GM12865 (cell line): ENCODE results near the gene TEF.

Source experiments
- DNase-seq: peaks from one replicate; pipeline ENCODE4 v3.0.0; 2010; ENCODE audit warnings: low read depth
- H3K4me3 ChIP-seq: 2 replicates; pipeline ENCODE4 v1.5.1; 2011; ENCODE audit warnings: mild to moderate bottlenecking, low read depth, low read length, control low read depth
- TF ChIP-seq, protein P1 (sequence below): IDR thresholded peaks from 2 replicates; pipeline ENCODE4 v1.5.1; 2011; ENCODE audit warnings: low read length, control low read depth, low read depth, inconsistent platforms; ENCODE audit not compliant: insufficient read depth; ENCODE audit errors: missing control alignments

Gene TEF

GRCh38 chr22:41366323-41367029 is 15.3 kb upstream of the TEF start:
- TF ChIP-seq, protein P1, sequence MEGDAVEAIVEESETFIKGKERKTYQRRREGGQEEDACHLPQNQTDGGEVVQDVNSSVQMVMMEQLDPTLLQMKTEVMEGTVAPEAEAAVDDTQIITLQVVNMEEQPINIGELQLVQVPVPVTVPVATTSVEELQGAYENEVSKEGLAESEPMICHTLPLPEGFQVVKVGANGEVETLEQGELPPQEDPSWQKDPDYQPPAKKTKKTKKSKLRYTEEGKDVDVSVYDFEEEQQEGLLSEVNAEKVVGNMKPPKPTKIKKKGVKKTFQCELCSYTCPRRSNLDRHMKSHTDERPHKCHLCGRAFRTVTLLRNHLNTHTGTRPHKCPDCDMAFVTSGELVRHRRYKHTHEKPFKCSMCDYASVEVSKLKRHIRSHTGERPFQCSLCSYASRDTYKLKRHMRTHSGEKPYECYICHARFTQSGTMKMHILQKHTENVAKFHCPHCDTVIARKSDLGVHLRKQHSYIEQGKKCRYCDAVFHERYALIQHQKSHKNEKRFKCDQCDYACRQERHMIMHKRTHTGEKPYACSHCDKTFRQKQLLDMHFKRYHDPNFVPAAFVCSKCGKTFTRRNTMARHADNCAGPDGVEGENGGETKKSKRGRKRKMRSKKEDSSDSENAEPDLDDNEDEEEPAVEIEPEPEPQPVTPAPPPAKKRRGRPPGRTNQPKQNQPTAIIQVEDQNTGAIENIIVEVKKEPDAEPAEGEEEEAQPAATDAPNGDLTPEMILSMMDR = no peak
- H3K4me3 ChIP-seq = no peak overlapping the region
- DNase-seq = no peak

DNA sequence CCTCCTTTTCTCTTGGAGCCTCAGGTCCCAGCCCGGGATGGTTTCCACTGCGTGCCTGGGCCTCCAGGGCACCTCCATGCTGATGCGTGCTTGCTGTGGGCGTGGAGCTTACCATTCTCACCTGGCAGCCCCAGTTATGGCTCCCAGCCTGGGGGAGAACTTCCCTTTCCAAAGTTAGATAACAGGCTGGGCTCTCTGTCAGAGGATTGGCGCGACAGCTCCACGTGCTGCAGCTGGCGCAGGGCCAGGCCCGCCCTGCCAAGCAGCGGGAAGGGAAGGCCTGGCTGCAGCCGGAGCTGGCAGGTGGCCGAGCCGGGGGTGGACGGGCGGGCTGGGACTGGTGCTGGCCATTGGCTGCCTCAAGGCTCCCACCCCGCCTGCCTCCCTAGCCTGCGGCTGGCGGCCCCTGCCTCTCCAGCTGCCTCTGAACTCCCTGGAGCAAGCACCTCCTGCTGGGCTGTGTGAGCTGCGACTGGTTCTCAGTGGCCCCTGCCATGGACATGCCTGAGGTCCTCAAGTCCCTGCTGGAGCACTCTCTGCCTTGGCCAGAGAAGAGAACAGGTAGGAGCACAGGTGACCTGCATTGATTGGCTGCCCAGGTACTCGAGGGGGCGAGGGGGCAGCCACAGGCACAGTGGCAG is 14.6 kb upstream of the TEF start:
- TF ChIP-seq, protein P1 = no peak
- H3K4me3 ChIP-seq = no peak overlapping the region
- DNase-seq = no peak

DNA sequence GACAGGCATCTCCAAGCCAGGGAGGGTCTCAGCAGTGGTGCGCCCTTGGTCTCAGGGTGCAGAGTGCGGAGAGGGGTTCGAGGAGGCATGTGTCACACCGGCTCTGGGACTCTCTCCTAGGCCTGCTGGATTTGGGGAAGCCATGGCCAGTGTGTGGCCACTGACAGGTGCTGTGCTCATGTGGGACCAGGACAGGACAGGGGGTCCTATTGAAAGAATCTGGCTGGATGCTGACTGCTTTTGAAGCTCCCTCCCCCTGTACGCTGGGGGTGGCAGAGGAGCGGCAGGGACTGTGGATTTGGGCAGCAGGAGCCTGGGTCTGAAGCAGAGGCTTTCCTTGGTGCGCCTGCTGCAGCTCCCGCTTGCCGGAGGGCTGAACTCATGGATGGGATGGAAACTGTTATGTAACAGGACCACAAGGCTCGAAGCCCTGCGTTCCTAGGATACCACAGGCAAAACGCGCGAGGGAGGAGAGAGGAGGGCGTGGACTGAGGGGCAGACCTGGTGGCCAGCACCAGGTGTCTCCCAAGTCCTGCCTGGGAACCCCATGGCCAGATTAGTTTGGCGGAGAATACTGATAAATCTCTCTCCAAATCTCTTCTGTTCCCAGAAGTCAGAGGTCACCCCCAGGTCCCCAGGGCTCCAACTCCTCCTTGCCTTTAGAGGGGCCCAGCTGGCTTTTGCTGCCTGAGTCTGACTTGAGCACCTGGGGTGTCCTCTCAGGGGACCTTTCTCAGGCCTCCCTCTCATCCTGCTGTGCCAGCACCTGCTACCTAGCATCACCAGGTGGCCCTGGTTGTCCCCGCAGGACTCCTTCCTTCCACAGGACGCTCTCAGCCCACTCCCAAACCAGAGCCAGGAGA is 13.8 kb upstream of the TEF start:
- DNase-seq = no peak
- no peak overlapping the region for H3K4me3 ChIP-seq
- TF ChIP-seq, protein P1 = no peak

DNA sequence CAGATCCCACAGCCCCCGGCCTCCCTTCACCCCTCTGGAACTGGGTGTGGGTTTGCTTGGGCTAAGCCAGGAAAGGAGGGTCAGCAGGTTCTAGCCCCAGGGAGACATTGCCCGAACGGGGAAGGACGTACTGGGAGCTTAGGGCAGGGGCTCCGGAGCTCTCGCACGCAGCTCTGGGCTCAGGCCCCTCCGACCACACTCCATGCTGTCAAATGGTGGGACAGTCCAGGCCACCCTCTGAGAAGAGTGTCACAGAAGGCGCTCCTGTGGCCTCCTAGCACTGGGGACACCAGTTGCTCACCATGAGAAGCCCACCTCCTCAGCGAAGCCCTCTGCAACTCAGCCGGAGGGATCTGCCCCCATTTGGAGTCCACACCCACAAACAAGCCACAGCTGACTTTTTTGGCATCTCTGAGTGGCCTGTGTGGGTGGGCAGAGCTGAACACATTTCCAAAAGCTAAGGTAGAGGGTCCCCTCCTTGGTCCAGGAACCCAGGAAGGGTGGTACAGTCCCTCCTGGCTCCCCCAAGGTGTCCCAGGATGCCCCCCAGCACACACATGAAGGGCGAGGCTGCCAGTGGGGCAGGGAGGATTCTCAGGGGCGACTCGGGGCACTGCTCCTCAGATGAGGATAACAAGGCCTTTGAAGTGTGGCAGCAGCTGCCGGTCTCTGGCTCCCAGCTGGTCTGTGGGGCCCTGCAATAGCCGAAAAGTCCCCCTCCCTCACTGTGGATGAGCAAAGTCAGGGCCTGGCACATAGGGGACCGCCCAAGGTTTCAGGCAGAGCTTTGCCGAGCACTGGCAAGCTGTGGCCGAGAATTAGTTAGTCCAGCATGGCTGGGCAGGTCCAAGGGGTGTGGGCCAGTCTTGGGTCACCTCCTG is 13.0 kb upstream of the TEF start:
- TF ChIP-seq, protein P1 = no peak
- no peak overlapping the region for H3K4me3 ChIP-seq
- no peak for DNase-seq

DNA sequence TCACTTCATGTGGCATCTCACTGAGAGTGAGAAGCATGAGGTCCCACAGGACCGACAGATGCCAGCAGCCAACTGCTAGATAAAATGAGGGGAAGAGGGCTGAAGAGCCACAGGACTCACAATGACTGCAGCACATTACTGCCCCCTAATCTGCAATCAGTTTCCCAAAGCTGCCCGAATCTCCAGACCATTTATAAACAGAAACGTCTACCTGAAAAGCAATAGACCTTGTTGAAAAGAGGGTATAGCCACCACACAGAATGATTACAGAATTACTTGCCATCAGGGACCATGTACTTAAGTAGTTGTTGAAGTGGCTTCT is 12.4 kb upstream of the TEF start:
- TF ChIP-seq, protein P1 = no peak
- DNase-seq = no peak

DNA sequence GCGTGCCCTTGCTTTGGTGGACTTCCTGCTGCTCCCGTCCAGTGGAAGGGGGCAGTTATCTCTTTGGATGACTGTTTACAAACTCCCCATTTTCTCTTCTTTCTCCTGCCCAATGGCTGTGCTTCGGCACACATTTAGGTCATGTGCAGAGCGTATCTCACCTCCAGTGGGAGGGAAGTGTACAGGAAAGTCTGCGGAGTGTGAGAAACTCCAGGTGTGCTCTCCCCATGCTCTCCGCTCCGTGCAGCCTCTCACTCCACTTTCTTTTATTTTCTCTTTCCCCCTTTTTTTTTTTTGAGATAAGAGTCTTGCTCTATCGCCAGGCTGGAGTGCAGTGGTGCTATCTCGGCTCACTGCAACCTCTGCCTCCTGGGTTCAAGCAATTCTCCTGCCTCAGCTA is 11.9 kb upstream of the TEF start:
- DNase-seq = no peak
- TF ChIP-seq, protein P1 = no peak
- H3K4me3 ChIP-seq = no peak overlapping the region

More for the DNA sequence above, 12.4 kb upstream of the TEF start:
- H3K4me3 ChIP-seq = no peak overlapping the region
